Activated CD8-positive, alpha-beta memory T cell treated with anti-CD3 and anti-CD28 coated beads for 1 hour (primary cell): ENCODE measurements around the gene TAPT1.

Experiments
- DNase-seq, 2 donors: peaks; one replicate each; pipeline ENCODE4 v3.0.0-alpha.2; 2020; ENCODE audit warnings: low read depth in 1 of 2; ENCODE audit errors: extremely low read depth in 1 of 2

The TAPT1 gene

DNA sequence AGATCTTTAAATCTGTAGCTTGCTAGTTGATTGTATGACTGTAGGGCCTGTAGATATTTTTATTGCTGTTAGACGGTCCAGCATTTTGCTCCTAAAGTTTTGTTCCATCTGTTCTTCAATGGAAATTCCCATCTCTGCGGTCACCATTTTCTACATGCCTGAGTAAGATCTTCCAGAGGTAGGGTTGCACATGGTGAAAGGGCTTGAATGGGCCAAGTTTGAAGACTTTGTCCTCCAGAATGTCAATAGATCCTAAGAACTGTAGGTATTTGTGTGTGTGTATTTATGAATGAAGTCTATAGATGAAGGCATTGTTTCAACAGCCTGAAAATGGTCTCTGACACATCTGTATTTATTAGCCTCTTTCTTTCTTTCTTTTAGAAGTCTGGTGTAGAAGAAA lies 22.3 kb upstream of the TAPT1 start:
- DNase-seq = no peak

DNA sequence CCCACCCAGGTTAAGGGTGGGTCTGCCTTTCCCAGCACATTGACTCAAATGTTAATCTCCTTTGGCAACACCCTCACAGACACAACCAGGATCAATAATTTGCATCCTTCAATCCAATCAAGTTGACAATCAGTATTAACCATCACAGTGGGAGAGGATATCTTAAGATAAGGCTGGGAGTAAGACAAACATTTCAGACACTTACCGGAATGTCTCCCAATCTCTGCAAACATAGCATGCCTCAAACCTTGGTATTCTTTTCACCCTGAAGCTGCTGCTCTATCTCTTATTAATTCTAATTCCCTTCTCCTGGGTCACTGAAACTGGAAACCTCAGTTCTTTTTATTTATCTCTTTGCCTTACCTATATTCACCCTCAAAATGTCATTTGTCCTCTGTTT lies 19.0 kb upstream of the TAPT1 start:
- DNase-seq = no peak

DNA sequence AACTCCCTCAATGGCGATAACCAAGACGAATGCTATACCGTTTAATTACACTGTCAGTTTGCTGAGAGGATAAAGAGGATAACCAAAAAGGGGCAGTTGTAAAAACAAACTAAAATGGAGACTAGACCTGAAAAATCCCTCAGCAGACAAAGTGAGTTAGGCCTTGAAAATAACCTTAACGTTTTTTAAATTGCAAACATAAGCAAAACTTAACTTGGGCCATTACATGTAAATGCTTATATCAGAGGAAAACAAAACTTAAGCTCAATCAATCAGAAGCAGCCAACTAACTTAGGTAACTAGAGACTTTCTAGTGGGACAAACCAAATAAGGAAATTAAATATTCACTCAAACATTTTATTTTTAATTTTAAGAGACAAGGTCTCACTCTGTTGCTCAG lies 17.0 kb upstream of the TAPT1 start:
- no peak for DNase-seq

DNA sequence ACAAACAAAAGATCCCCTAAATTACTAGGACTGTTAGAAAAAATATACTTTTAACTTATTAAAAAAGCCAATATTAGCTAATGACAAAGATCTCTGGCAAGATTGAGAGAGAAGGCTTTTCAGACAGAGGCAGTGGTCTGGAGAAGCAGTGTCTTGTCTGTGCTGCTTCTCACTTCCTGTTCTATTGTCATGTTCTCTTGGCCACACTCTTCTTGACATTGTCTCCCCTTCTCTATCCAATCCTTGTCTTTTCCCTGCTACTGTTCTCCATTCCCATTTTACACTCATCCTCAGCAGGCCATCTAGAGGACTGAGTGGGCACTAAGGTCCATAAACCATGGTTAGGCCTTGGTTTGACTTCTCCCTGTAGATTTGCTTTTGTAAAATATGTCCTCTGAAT lies 14.0 kb upstream of the TAPT1 start:
- DNase-seq = no peak

DNA sequence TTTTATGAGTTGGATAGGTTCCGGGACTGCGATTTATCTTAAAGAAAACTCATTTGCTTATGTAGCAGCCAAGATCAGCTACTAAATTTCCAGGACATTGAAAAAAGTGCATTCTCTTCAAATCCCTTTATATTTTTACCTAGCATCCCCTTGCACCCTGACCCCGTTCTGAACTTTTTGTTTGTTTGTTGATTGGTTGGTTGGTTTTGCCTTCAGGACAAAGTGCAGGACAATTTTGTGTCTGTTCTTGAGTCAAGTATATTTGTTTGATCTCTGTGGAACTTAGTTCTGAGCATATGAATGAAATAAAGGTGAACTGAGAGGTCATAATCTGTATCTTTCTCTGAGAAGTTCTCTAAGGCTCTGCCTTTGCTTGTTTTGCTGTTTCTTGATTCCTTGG lies 12.8 kb upstream of the TAPT1 start:
- DNase-seq = no peak

DNA sequence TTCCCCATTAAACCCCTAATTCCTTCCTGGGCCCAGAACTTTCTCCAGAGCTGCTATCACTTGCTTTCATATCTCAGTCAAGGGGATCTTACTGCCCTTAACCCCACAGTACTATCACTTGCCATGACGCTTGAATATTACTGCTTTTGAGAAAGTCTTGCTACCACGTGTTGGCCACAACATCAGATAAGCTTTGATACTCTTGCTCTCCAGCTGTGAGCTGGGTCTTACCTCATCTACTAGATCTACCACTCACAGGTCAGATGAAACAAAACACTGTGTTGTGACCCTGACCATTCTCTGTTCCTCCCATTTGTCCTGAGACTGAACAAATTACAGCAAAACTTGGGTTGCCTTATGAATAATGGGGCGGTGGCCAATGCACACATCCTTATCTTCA lies 12.1 kb upstream of the TAPT1 start:
- no peak for DNase-seq

DNA sequence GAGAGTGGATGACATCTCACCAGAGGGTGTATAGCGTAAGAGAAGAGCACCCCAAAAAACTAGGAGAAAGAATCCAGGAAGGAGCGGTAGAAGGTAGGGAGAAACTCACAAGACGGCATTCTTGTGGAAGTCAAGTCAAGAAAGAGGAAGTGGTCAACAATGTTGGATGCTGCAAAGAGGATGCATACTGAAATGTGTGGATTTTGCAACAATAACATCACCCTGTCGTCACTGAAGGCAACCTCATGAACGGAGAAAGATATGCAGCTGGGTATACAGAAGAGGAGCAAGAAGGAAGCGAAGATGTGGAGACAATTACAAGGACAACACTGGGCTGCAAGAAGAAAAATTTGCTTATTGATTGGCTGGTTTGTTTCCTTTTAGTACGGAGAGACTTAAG lies 11.4 kb upstream of the TAPT1 start:
- no peak for DNase-seq

DNA sequence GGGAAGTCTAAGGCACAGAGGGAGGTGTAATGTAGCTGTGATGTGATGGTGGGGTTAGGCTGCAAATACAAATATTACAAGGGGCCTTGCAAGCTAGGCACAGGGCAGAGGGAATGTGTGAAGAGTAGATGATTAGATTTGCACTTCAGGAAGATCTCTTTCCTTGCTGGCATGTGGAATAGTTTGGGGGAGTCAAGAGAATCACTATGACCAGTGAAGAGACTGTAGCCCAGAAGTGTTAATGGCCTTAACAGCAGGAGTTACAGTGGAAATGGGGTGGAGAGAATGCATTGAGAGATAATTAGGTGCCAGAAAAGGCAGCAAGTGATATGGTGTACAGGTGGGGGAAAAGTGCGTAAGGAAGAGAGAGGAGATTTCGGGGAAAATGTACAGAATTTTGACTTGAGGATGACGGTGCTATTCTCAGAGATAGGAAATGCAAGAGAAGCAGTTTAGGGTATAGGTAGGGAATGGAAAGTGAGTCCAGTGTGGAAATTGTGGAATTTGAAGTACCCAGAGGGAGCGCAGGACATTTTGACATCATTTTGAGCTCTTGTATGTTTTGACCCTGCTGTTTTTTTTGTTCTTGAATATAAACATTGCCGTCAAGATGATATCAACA lies 10.2 kb upstream of the TAPT1 start:
- no peak for DNase-seq

DNA sequence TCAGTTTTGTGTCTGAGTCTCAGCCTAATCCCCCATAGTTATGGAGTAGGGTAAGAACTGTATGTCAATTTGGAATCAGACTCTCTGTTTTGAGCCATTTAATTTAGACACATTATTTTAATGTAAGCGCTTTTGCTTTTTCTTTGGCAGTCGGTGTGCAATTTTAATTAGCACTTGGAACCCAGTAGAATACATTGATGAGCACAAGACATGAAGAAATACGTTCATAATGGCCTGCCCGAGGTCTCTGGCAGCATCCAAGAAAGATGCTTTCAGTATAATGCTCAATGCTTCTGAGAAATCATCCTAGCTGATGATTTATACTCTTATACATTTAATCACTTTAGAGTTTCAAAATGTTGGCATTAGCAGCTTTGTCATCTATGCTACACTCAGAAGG lies 8.9 kb upstream of the TAPT1 start:
- no peak for DNase-seq

DNA sequence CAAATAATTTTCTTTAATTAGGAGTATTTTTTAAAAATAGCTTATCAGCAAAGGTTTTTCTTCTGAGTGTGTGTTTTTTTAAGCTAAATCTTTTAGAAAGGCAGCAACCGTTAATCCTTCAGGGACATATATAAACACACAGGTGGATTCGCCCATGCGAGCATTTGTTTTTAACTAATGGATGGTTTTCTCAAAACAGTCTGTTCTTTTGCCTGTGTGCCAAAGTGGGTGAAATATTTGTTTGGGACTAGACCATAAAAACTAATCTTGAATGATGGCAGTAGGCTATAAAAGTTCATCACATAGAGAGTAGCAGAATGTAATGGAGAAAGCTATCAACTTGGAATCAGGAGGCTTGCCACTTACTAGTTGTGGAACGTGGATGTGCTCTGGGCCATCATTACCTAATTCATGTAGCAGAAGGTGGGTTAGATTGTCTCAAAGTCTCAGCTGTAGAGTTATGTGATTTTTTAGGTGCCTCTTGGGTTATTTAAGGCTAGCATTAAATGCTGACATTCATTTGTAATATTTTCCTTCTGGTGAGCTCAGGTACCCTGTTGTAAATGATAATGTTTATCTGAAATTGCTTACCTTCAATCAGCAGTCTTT lies 7.4 kb upstream of the TAPT1 start:
- DNase-seq = no peak

DNA sequence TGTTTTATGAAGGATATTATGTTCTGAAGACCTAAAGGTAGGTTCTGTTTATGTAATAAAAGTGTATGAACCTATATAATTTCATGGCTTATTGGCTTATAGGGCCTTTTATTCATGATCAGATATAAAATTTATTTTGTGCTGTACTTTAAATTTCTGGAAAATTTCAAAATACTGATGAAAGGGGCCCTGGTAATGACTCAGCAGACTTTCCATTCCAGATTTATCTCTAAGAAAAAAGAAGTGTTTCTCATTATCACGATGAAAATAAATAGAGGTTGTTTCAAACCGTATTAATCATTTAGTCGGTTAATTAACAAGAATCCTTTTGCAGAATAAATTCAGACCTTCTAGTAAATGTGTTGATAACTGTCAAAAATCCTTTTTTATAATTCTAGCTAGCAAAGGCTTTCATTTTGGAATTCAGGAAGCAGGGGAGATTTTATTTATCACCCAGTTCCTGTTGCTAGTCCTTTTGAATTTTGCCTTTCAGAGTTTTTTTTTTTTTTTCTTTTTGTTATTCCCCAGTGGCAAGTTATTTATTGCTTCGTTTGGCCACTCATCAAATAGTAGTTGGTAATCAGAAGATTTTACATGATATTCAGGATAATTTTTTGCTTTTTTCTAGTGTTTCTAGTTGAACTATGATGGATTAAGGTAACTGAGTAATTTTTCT lies 5.4 kb upstream of the TAPT1 start:
- DNase-seq = no peak

DNA sequence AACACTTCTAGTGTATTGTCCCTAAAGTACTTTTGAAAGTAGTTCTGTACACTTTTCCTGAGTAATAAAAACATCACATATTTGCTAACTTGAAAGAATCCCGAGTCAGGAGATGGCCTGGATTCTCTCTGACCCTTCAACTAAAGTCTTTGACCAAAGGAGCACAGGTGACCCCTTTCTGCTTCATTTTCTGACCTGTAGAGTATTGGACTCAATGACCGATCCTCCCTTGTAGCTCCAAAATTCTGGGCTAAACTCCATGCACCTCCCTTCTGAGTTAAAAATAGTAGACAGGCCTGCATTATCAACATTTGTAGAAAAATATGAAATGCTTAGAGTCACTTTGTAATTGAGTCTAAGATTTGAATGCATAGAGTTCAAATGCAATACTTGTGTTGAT lies 4.0 kb upstream of the TAPT1 start:
- no peak for DNase-seq

DNA sequence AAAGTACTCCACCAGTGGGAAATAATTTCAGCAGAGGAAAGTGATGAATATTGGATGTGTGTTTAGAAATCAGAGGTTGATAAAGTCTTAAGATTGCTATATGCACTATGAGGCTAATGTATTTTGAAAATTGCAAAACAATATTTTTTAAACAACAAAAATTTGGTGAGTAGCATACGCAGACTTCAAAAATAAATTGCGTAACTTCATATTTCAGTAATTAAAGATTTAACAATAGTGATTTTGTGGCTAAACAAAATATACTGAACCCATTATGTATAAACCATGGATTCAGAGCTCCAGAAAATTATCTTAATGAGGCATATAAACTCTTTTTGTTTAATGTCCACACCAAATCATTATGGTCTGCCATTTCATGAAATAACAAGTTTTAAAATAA lies 3.3 kb upstream of the TAPT1 start:
- DNase-seq = no peak

DNA sequence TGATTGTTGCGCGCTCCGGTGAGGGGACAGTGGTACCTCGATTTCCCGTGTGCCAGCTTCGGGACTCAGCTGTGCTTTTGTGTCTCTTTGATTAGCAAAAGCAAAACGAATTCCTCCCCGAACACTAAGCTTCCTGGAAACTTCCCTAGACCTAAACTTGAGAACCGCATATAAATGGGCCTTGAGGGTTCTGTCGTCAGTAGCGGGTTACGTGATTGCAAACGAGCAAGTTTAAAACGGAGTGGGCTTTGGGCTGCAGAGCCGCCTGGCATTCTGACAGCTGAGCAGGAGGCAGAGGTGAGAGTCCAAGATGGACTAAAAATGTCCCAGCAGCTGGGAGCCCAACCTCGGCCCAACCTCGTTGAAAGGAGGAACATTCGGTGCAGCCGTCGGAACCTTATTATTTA lies 1.2 kb upstream of the TAPT1 start:
- no peak for DNase-seq

DNA sequence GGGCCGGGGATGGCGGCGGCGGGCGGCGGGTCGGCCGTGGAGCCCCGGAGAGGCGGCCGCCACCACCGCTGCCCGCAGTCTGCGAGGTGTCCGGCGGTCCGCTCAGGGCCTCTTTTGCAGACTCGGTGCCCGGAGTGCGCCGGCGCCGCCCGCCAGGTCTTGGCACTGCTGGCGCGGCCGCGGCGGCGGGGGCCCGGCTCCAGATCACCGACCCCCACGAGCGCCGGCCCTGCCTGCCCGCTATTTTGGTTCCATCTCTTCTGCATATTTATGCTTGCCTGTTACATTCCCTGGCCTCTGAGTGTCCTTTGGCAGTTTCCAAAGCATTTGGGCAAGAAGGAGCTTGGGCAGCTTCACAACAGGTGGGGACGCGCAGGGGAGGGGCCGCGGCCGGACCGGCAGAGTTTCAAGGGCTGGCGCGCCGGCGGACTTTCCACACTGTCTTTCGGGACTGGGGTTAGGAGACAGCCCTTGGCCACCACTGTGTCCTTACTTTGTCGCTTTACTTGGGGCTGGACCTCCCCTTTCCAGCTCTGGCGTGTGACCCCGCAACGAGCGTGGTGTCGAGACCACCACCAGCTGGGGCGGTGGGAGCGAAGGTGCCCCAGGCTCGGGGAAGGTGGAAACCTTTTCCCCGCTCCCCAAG lies 668 bp upstream of the TAPT1 start:
- peak in 1 of 2 donors; percentile 11 for DNase-seq

DNA sequence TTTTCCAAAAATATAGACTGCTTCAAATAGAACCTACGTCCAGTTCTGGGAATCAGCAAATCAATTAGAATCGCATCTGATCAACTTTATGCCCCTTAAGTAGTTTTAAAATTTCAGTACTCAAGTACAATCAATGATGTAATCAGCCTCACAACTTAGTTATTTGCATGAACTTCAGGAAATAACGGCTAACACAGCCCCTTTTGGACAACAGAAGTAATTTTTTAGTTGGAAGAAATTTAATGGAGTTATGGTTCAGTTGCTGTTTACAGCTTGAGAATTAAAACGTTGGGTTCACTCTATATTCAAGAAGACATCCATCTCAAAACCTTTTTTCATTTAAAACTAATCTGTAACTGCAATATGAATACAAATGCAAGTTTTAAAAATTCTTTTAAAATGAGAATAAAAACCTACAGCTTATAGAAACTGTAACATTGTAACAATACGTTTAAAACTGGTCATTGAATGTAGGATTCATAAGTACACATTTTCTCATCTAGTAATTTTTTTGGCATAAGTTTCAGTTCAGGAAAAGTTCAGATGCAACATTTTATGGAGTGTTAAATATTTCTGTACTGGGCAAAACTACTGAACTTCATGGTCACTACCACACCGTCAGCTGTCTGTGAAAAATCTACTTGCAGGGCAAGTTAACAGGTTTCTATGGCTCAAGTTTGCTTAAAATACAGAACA lies 956 bp downstream of the TAPT1 start:
- DNase-seq = no peak

DNA sequence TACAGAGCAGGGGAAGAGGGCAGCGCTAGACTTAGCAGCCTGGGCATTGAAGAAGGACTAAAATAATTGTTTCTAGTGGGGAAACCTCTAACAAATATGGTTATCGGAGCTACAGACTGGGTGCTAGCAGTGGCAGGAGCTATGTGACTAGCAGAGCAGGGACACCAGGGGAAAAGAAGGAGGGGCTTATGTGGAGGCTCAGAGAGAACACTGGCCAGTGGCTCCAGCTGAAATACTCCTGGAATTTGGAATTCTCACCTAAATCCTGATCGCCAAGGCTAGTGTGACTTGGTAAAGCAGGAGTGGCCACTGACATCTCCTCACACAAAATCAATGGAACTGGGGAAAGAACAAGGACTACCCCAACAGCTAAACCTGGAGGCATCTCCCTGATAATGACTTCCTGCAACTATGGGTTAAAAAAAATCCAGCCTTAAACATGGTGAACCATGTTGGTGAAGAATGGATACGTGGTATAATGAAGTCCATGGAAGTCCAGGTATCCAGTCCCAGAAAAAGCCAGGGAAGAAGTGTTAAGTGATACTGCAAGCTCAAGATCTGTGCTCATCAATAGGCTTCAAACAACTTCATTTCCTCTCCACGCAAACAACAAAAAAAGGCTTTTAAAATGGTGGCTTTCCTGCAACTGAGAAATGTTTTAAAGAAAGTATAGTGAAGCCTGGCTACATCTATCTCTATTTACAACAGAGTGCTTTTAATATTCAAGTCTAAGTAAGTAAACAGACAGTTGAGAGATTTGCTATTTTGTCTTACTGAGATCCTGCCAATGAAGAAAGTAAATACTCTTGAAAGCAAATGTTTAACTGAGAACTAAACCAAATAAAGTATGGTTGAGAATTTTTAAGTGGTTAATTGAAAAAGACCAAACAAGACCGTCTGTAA lies 1.8 kb downstream of the TAPT1 start:
- no peak for DNase-seq

DNA sequence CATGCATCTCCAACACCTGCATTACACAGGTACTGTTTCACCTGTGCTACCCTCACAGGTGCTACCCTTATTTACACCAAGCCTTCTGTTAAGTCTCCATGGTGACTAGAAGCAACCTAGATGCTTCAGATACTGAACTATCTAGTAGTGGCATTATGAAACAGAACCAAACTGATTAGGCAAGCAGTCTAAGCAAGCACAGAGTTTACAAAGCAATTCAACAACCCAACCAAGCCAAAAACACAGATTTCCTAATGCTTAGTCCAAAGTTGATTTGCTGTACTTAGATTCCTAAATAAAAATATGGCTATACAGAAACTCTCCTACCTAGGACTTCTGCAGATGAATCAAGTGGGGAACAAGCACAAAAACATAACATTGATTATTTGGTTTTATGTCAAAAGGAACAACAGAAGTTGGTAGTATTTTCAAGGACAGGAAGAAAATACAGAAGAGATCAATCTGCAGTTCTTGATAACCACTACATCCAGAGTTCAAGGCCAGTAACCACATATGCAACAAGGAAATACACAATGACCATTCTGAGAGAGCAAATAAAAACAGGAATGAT lies 3.2 kb downstream of the TAPT1 start:
- no peak for DNase-seq

DNA sequence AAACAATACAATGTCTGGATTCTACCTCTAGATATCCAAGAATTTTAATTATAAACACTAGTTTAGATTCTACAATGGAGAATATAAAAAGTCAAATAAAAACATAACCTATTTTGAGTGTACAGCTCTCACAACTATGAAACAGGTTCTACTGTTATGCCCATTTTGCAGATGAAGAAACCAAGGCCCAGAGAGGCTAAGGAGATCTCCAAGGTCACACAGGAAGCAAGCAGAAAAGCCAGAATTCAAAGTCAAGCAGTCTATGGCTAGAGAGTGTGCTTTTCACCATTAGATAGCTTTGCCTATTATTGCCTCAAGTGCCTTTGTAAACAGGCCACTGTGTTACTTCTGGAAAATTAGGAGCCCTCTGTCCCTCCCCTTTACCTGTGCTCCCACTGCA lies 7.3 kb downstream of the TAPT1 start:
- DNase-seq = no peak
